ENCODE data around the gene RPS6KA1. TPM values are rescaled to one million over a fixed set of nuclear protein-coding genes. Genes with fewer than 3 reads are reported as not detected.
A peak's percentile ranks its signal among the peaks of the same experiment; 100 is the strongest.

Gene RPS6KA1
- total and polyA plus RNA-seq, 2 of the 4 experiments (the other 2 are of a cell fraction): 3.6 to 6.3 TPM

- Histone ChIP-seq H3K18ac (ENCODE audit: low read depth, low read length) (no peak overlapping the region), H3K56ac (ENCODE audit: extremely low read depth, insufficient read depth, low read length) (no peak overlapping the region), H3K14ac (replicated peaks; ENCODE audit: low read depth, low read length) (no peak overlapping the region), H2AK9ac (replicated peaks; ENCODE audit: low read depth, low read length, poor library complexity) (peak overlapping the region; percentile 42), H4K91ac (ENCODE audit: insufficient read depth, low read depth, low read length) (no peak overlapping the region), H2BK15ac (ENCODE audit: low read depth, low read length) (no peak overlapping the region), H2AFZ (replicated peaks; ENCODE audit: low read length, poor library complexity) (no peak overlapping the region), H2BK20ac (ENCODE audit: low read depth, low read length) (no peak overlapping the region), H2BK5ac (ENCODE audit: low read depth, low read length, poor library complexity, severe bottlenecking) (no peak overlapping the region), H3K4me1 (ENCODE audit: control insufficient read depth, insufficient read depth, low read length) (no peaks in the 10 kb centered on the region), H4K5ac (ENCODE audit: low read depth, low read length) (no peak overlapping the region), H3K4me2 (ENCODE audit: low read depth, low read length) (no peak overlapping the region), H3K9me1 (ENCODE audit: insufficient read depth, low read length) (no peaks in the 10 kb centered on the region), H3K4me3 (ENCODE audit: insufficient read depth, low read depth, low read length) (no peak overlapping the region), H3K9ac (ENCODE audit: low read depth, low read length) (no peak overlapping the region), H3K23ac (ENCODE audit: low read depth, low read length) (no peak overlapping the region), H3K27me3 (ENCODE audit: control insufficient read depth, insufficient read depth, low read length) (no peaks in the 10 kb centered on the region), H3K9me3 (ENCODE audit: control insufficient read depth, insufficient read depth, low read length) (no peaks in the 10 kb centered on the region), H3K36me3 (ENCODE audit: control insufficient read depth, insufficient read depth, low read length) (no peaks in the 10 kb centered on the region), H4K8ac (ENCODE audit: low read depth in 2 of 2, low read length in 2 of 2) (no peak overlapping the region), H3K27ac (ENCODE audit: insufficient read depth, low read length) (no peak overlapping the region), H3K79me1 (ENCODE audit: low read depth in 1 of 2, low read length in 2 of 2) (no peaks in the 10 kb centered on the region), H4K20me1 (ENCODE audit: insufficient read depth, low read length) (no peaks in the 10 kb centered on the region), H3K4ac (ENCODE audit: low read depth, low read length) (no peak overlapping the region), H2AK5ac (ENCODE audit: low read depth, low read length) (no peak overlapping the region), H2BK120ac (ENCODE audit: low read depth, low read length) (no peak overlapping the region)
- WGBS, 2 experiments (ENCODE audit: extremely low coverage in 2 of 2, insufficient read length in 1 of 2): 100% methylated on average over 1 of the region's 3 CpGs; no CpG with 5 or more reads in 1 of the 2 experiments
- ChIA-PET CTCF (no interaction called here), POLR2A (ENCODE audit: unreplicated experiment) (no interaction called here)
- intact Hi-C loops (cut with micrococcal nuclease): no loop called here
- ATAC-seq (ENCODE audit: low read depth) (no peak), DNase-seq (no peak)
- in situ Hi-C loops (cut with MboI; ENCODE audit: low sequenced_read_pairs): no loop called here
- dilution Hi-C loops (cut with HindIII; ENCODE audit: low sequenced_read_pairs, unreplicated experiment): no loop called here
- no TSS peak for BruUV-seq (replicated peaks)
- TF ChIP-seq MAFK (IDR thresholded peaks at IDR 0.05; ENCODE audit: low read depth, low read length) (no peak), MXI1 (IDR thresholded peaks at IDR 0.05; ENCODE audit: borderline replicate concordance, low read depth, low read length) (no peak), POLR2A (IDR thresholded peaks at IDR 0.05; ENCODE audit: low read depth, low read length) (no peak), BHLHE40 (IDR thresholded peaks at IDR 0.05; ENCODE audit: low read depth, low read length) (no peak), CEBPB (IDR thresholded peaks at IDR 0.05; ENCODE audit: low read depth, low read length) (no peak), CHD1 (IDR thresholded peaks at IDR 0.05; ENCODE audit: low read depth, low read length) (no peak), RFX5 (IDR thresholded peaks at IDR 0.05; ENCODE audit: low read depth, low read length) (no peak), NFE2L2 (IDR thresholded peaks at IDR 0.05; ENCODE audit: low read depth, low read length) (no peak), CTCF (conservative IDR thresholded peaks at IDR 0.05; ENCODE audit: low read depth, low read length) (no peak), ELK1 (IDR thresholded peaks at IDR 0.05; ENCODE audit: borderline replicate concordance, low read depth, low read length) (no peak), FOS (IDR thresholded peaks at IDR 0.05; ENCODE audit: low read depth, low read length) (no peak), MAZ (IDR thresholded peaks at IDR 0.05; ENCODE audit: borderline replicate concordance, low read depth, low read length) (no peak), RAD21 (IDR thresholded peaks at IDR 0.05; ENCODE audit: low read length) (no peak), RCOR1 (IDR thresholded peaks at IDR 0.05; ENCODE audit: insufficient replicate concordance, low read length) (no peak)
These were observed 30.8 kb downstream of the RPS6KA1 start for GRCh38 chr1:26560403-26560780.
